Fibroblast of skin of scalp (primary cell): Measurements from ENCODE around the gene EVA1B.

Source experiments
- DNase-seq: peaks from one replicate; pipeline ENCODE4 v3.0.0-alpha.2; 2013

EVA1B gene

GRCh38 chr1:36307601-36308330 lies 15.7 kb downstream of the EVA1B start:
- DNase-seq: no peak

- peak; percentile 92 for DNase-seq
Observed at GRCh38 chr1:36306902-36307456, 16.5 kb downstream of the EVA1B start.

- DNase-seq: no peak
Observed at GRCh38 chr1:36306210-36306901, 17.1 kb downstream of the EVA1B start, which contains the start of gene SH3D21. SH3D21 (plus strand) TSS chr1:36306368; CDS start chr1:36306421, 53 bp downstream.

DNA sequence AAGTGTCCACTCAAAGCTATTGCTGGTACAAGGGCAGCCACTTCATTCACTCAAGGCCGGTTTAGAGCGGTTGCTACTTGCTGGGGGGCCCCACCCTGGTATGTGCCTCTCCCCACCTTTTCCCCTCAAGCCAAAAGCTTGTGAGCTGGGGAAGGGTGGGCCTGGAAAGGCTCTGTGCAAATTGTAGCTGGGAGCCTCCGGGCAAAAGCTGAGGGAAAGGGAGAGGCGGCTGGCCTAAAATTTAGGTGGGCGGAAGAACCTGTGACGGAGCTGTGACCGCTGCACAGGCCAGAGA lies 17.6 kb downstream of the EVA1B start:
- no peak for DNase-seq

DNA sequence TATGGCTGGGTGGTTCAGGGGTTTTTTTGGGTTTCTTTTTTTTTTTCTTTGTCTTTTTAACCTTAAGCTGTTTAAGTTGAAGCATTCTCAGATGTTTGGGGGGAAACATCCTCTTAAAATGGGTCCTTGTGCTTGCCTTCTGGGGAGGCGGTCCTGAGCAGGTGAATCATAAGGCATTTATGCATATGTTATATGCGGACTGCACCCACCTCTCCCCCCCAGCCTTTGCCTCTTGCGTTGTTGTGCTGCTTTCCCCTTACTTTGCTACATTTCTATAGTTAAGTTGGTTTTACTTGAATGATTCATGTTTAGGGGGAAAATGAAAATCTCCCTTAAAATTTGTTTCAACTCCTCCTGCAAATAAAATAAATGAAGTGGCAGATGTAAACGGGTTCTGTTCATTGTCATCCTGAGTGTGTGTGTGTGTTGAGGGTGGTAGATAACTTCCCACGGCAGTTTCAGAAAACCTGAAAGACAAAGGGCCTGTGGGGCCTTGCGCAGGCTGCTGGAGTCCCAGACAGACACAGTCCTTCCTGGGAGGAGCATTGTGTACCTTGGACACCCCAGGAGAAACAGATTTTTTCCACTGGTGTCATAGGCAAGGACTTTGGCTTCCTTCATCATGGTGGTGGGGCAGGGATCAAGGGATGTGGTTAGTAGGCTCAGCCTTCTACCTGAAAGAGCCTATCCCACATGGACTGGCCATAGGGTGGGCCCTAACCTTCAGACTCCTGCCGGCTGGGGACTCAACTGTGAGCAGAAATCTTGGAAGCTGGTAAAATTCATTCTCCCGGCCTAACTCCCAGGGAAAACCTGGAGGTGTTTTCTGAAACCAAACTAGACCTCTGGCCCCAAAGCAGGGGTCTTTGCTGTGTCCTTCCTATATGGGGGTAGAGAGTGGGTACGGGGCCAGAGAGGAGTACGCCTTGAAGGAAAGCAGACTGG lies 18.2 kb downstream of the EVA1B start:
- no peak for DNase-seq

- DNase-seq: no peak
Observed at GRCh38 chr1:36304521-36304920, 18.9 kb downstream of the EVA1B start.

GRCh38 chr1:36303650-36304360 lies 19.6 kb downstream of the EVA1B start:
- DNase-seq: no peak

- no peak for DNase-seq
Observed at GRCh38 chr1:36303244-36303643, 20.2 kb downstream of the EVA1B start.

DNA sequence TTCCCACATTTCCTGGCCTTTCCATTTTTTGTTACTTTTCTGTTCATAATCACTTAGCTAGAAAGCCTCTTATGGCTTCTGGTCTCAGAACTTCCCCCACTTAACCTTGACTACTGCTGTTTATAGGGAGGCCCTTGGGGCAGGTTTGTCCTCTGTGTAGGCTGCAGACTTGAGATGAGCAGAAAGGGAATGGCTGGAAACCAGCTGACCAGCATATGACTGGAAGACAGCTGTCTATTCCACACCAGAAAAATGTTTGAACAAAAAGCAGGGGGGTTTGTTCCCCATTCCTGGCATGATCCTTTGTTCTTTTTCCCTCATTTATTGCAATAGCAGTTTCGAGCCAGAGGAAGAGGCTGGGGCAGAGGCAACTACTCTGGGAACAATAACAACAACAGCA lies 22.2 kb downstream of the EVA1B start:
- DNase-seq: no peak

DNA sequence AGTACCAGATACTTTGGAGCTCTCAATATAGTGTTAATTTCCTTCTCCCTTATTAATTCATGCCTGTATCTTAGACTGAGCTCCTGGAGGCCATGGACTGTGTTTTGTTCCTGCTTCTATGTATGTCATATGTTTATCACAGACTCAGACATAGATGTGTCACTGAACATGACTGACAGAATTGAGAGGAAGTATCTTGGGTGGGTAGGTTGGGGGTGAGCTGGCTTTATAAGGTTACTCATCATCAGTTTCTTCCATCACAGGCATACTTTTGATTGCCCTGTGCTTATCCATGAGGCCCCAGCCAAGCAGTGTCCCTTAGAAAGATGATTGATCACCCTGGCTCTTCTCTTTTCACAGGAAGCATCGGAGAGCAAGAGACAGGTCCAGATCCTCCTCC lies 22.9 kb downstream of the EVA1B start:
- DNase-seq: no peak

- DNase-seq: no peak
Observed at GRCh38 chr1:36298640-36299039, 24.8 kb downstream of the EVA1B start.

DNA sequence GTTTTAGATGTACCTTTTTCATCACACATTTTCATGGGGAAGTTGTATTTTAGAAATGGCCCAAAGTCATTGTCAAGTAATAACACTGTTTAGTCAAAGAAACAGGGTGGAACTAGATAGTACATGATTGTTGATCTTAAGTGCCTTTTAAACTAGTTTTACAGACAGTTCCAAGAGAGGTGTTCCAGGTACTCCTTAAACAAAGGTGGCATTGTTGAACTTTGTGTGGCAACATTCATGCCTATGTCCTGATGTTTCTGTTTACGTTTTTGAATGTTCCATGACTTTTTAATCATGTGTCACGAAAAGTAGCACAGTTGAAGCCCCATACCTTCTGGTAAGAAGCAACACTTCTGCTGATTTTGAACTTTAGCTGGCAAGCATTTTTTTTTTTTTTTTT lies 26.4 kb downstream of the EVA1B start:
- DNase-seq: no peak

DNA sequence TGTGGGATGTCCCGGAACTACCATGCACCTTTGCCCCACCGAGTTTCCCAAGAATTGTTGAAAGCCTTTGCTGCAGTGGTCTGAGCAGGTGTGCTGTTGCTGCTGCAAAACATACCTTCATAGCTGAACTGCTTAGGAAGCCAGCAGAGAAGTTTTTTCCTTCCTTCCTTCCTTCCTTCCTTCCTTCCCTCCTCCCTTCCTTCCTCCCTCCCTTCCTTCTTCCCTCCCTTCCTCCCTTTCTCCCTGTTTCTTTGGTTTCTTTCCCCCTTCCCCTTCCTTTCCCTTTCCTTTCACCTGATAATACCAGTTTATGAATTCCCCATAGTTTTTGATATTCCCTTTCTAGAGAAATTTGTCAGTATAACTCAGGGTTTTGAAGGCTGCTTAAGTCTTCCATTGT lies 28.1 kb downstream of the EVA1B start:
- DNase-seq: no peak

DNA sequence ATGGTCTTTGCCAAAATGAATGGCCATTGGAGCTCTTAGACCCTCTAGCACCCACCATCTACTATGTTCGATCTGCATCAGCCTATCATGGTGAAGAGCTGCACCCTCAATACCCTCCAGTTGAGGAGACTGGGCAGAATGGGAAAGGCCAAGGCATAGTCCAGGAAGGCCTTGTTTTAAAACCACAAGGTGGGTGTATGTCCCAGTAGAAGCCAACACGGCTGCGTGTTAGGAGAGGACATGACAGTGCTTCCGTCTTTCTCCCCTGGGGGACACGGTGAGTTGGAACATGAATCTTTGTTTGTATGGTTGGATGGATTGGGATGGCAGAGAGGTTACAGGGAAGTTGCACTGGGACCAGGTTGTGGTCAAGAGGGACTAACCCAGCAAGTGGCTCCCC lies 35.9 kb downstream of the EVA1B start:
- no peak for DNase-seq

GRCh38 chr1:36286802-36287201 lies 36.6 kb downstream of the EVA1B start:
- DNase-seq: no peak

DNA sequence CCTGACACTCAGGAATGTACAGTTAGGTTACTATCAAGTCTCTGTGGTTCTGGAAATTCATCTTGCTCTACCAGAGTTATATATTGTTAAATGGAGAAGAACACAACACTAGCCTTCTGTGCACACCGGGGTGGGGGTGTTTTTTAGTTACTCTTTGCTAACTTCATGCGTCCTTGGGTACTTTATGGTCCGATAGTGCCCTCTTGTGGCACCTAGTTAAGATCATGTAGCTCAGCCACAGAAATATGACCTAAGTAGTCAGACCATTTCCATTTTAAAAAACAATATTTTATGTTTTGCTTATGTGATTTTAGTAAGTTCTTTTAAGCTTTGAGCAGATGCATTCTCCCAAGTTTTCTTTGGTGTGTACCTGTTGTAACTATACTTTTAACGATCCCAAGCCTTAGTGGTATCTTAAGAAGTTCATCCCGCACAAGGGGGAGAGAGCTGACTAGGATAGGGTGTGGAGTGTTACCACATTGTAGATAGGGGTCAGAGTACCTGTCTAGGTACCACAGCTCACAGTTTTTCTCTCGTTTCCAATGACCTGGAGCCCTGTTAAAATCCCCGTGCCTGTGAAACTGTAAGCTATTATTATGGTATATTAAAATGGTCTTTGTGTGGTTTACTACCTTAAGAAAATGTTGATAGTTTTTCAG lies 37.9 kb downstream of the EVA1B start:
- DNase-seq: peak; percentile 84

GRCh38 chr1:36284517-36284916 lies 38.9 kb downstream of the EVA1B start:
- DNase-seq: no peak

DNA sequence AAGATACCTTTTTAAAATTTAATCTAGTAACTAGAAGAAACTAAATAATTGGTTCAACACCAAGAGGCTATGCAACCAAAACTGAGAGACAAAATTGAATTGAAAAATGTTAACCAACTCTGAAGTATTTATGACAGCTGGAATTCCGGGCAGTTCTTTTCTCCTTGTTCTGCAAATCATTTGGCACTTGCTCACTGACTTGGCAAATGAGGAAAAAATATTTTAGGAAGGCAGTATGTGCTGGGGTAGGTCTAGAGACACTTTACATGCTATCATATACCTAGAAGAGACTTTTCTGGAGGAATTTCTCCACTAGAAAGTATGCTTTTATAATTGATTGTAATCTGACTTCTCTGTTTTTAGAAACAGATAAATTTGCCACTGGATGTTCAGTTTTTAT lies 39.4 kb downstream of the EVA1B start:
- DNase-seq: peak; percentile 14

DNA sequence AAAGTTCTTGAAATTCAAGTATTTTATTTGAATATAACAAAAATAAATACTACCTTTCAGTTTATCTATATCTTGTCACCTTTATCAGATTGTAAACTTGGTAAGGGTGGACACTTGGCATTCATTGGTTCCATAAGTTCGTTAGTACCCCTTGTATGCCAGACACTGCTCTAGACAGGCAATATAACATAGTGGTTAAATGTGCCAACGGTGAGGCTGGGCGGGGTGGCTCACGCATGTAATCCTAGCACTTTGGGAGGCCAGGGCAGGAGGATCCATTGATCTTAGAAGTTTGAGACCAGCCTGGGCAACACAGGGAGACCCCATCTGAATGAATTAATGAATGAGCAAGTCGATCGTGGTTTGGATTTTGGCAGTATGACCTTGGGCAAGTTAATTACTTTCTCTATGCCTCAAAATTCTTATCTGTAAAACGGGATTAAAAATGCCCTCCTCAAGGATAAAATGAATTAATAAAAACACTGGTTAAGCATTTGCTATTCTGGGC lies 43.6 kb downstream of the EVA1B start:
- no peak for DNase-seq

- DNase-seq: peak; percentile 18
Observed at GRCh38 chr1:36279110-36279788, 44.2 kb downstream of the EVA1B start.

- DNase-seq: no peak
Observed at GRCh38 chr1:36276688-36277087, 46.8 kb downstream of the EVA1B start.
